HCEC 1CT (cell line): Measurements from ENCODE around the gene MARCHF5.

Experiments used
- DNase-seq: peaks from one replicate; pipeline ENCODE4 v3.0.0-alpha.2; 2017

The MARCHF5 gene

GRCh38 chr10:92290837-92291615 is at the start of gene MARCHF5, which contains the start of gene CPEB3:
Gene MARCHF5, plus strand, starts transcription at chr10:92291167. Its CDS starts 328 bp downstream, at chr10:92291495.
Gene CPEB3, minus strand, starts transcription at chr10:92291078. Its CDS starts 50,728 bp downstream, at chr10:92240350.
- DNase-seq, result peak; percentile 97

- DNase-seq, result no peak
These were observed 49.5 kb upstream of the MARCHF5 start for GRCh38 chr10:92241501-92241900.

- no peak for DNase-seq
These were observed 48.6 kb upstream of the MARCHF5 start for GRCh38 chr10:92242380-92242779.

- DNase-seq, result peak; percentile 65
These were observed 47.9 kb upstream of the MARCHF5 start for GRCh38 chr10:92242910-92243671.

- no peak for DNase-seq
These were observed 46.2 kb upstream of the MARCHF5 start for GRCh38 chr10:92244796-92245195.

GRCh38 chr10:92248566-92248965 is 42.4 kb upstream of the MARCHF5 start:
- DNase-seq, result no peak

- no peak for DNase-seq
These were observed 27.6 kb upstream of the MARCHF5 start for GRCh38 chr10:92263396-92263795.

- DNase-seq, result no peak
These were observed 26.7 kb upstream of the MARCHF5 start for GRCh38 chr10:92264249-92264648.

- no peak for DNase-seq
These were observed 25.2 kb upstream of the MARCHF5 start for GRCh38 chr10:92265687-92266258.

- DNase-seq, result no peak
These were observed 23.6 kb upstream of the MARCHF5 start for GRCh38 chr10:92267343-92267742.

- DNase-seq, result no peak
These were observed 22.2 kb upstream of the MARCHF5 start for GRCh38 chr10:92268748-92269147.

GRCh38 chr10:92274071-92274470 is 16.9 kb upstream of the MARCHF5 start:
- no peak for DNase-seq

- DNase-seq, result peak; percentile 8
These were observed 11.8 kb upstream of the MARCHF5 start for GRCh38 chr10:92278996-92279696.

- no peak for DNase-seq
These were observed 6.8 kb upstream of the MARCHF5 start for GRCh38 chr10:92284112-92284704.

GRCh38 chr10:92290076-92290836 is 711 bp upstream of the MARCHF5 start:
- DNase-seq, result peak; percentile 49

- DNase-seq, result no peak
These were observed 574 bp downstream of the MARCHF5 start for GRCh38 chr10:92291616-92291865.

- peak; percentile 56 for DNase-seq
These were observed 1.2 kb downstream of the MARCHF5 start for GRCh38 chr10:92291921-92292845.

GRCh38 chr10:92298487-92298886 is 7.5 kb downstream of the MARCHF5 start:
- DNase-seq, result no peak

GRCh38 chr10:92303096-92303495 is 12.1 kb downstream of the MARCHF5 start:
- no peak for DNase-seq

GRCh38 chr10:92304061-92304460 is 13.1 kb downstream of the MARCHF5 start:
- DNase-seq, result no peak
